Caki2 (cell line): ENCODE results near the gene CAVIN1. TPM values are rescaled to one million over a fixed set of nuclear protein-coding genes. Genes with fewer than 3 reads are reported as not detected.
A peak's percentile ranks its signal among the peaks of the same experiment; 100 is the strongest.
"Not testable (repeated sequence)": the region's sequence is repeated elsewhere in the genome, so short reads cannot be mapped to it uniquely, and the experiment has no call there.

ENCODE experiments used
- DNase-seq: peaks from one replicate; pipeline ENCODE4 v3.0.0-alpha.2; 2015; ENCODE audit warnings: low read depth
- in situ Hi-C: cut with HindIII; loops from 2 replicates; pipeline ENCODE4 v1.10.0; 2016; ENCODE audit warnings: low sequenced_read_pairs, low pct_unique_long_range_greater_than_20kb, mixed read lengths
- total RNA-seq: library from RNA; depleted of rRNA; stranded (reverse); fragments of >200 nt; shearing (Covaris generic); gene quantifications from 2 replicates; pipeline ENCODE4 v1.2.3, GENCODE V29; 2014; ENCODE audit warnings: low replicate concordance

The CAVIN1 gene
- total RNA-seq, 1 experiment from 2014 or later: 287 TPM

DNA sequence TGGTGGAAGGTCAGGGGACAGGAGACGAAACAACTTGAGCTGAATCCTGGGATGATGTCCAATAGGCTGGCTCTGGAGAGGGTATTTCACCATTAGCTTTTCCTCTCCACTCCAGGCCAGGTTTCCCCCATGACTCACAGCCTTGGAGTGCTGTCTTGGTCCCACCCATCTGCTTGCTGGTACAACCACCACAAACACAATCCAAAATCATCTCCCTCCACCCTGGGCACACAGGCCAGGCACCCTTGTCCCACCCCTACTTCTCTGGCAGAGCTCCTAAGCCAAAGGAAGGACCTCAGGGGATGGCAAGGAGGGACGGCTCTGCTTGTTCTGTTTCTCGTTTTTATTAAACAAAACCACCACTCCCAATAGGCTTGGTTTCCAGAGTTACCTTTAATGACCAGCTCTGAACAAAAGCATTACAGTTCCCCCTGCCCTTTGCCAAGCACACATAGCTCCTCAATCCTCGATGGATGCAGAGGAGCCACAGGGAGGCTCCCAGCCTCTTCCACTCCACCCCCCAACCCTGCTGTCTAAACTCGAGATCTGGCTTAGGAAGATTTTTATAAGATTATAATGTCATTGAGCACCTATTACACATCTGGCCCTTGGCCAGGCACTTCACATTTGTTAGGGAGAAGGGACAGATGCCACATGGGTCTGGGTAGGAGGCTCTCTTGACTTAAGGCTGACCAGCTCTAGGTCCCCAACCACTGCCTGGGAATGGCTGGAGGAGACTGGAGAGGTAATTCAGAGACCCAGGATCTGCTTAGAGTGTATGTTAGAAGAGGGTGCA lies 13.3 kb downstream of the CAVIN1 start:
- in situ Hi-C loops: no loop called here
- peak; percentile 71 for DNase-seq

DNA sequence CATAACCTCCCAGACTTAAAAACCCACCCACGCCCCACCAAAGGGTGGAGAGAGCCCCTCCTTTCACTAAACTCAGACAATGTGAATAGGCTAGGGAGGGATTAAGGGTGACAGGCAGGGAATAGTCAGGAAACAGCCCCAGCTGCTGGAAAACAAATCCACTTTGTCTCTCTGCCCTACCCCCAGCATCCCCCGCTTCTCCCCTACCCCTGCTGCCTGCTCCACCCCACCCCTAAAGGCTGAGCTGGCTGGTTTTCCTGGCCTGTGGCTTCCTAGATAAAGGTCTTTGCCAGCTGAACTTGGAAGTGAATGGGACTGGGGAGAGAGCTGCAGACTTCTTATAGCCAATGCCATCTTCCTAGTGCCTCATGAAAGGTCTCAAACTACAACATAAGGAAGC lies 15.0 kb downstream of the CAVIN1 start:
- in situ Hi-C loops: no loop called here
- DNase-seq: no peak

DNA sequence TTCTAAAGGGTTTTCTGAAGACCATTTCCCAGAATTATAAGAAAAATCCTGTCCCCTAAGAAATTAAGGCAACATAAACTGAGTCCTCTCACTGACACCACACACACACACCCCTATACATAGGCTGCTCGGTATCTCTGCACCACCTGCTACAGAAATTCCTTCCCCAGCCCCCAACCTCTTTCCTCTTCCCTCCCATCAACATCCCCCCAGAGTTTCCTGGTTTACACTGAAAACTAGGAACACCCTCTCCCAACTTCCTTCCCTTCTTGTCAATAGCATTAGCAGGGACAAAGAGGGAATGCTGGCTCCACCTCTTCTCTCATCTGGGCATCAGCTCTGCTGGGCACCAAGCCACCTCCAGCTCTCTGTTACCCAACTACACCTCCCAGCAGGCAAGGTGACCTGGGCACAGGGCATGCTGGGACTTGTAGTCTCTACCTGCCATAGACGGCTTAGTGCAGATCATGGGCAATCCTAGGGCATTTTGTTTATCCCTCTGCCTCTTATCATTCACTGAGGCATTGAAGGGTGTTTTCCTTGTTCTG lies 15.7 kb downstream of the CAVIN1 start:
- peak; percentile 70 for DNase-seq
- in situ Hi-C loops: no loop called here

DNA sequence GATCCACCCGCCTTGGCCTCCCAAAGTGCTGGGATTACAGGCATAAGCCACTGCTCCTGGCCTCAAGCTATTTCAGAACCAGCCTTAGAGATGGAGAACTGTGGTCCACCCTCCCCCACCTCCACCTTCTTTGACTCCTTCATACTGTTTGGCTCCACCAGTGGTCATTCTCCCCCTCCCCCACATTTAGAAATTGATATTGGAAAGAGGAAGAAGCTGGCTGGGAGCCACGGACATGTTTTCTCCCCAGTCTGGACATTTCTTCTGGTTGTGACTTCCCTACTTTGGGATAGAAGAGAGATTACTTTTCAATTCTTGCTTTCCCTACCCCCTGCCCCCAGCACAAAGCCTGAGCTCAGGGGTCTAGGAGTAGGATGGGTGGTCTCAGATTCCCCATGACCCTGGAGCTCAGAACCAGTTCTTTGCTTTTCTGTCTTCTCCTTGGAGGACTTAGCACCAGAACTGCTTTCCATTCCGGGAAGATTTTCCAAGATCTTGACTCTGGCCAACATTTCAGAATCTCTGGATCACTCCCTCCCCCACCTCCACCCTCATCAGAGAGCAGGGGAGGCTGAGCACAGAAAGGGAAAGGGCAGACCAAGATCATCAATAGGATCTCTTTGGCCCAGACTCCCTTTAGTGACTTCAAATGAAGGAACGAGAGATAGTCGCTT lies 16.3 kb downstream of the CAVIN1 start:
- DNase-seq: no peak
- in situ Hi-C loops: no loop called here

DNA sequence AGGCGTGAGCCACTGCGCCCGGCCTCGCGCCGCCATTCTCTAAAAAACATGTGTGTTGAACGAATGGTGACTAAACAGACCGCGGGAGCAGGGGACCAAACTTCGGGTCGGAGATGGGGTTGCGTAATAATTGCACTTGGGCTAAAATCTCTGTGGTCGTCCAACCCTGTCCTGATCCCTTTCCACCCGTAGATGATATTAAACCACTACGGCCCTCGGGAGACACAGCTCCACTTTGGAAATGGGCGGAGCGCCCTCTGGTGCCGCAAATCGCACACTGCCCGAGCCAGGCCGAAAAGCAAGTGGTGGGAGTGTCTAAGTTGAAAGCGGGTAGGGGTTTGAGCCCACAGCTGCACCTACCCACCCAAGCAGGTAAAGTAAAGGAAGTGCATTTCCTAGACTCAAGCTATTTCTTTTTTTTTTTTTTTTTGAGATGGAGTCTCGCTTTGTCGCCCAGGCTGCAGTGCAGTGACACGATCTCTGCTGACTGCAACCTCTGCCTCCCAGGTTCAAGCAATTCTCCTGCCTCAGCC lies 17.0 kb downstream of the CAVIN1 start:
- DNase-seq: peak; percentile 23
- in situ Hi-C loops: no loop called here

DNA sequence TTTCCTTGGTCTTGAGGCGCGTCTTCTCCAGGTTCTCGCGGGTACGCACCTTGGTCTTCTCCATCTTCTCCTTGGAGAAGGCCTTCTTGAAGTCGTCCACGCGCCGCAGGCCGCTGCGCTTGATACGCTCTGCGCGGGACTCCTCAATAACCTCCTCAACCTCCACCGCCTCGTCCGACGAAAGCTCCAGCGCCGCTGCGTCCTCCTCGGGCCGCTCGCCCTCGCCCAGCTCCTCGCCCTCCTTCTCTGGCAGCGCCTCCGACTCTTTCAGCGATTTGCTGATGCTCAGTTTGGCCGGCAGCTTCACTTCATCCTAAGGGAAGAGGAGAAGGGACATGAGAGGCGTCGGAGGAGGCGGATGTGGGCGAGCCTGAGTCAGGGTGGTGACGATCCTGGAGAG lies 18.0 kb downstream of the CAVIN1 start:
- in situ Hi-C loops: no loop called here

DNA sequence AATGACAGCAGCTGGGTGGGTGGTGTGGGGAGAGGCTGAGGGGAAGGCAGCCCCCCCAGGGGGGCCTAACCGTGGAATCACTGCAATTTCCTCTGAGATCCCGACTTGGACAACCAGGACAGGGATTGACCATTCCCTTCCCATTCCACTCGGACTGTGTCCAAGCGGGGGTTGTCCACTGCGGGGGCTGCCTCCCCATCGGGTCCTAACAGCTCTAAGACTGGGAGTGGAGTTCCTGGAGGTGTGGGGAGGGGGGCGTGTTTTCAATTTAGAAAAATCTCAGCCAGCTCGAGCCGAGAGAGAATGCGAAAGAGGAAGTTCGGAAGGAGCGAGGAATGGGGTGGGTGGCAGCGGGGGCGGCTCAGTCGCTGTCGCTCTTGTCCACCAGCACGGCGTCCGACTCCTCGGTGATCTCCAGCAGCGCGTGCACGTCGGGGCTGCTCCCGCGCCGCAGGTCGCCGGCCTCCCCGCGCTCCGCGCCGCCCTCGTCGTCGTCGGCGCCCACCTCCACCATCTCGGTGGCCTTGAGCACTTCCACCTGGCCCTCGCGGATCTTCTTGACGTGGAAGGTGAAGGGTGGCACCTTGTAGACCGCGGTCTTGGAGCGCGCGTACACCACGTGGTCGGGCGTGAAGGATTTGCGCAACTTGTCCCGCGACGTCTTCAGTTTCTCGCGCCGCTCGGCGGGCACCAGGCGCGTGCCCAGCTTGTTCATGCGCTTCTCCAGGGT lies 18.6 kb downstream of the CAVIN1 start:
- DNase-seq: no peak
- in situ Hi-C loops: no loop called here

More for the DNA sequence above, 18.0 kb downstream of the CAVIN1 start:
- no peak for DNase-seq

DNA sequence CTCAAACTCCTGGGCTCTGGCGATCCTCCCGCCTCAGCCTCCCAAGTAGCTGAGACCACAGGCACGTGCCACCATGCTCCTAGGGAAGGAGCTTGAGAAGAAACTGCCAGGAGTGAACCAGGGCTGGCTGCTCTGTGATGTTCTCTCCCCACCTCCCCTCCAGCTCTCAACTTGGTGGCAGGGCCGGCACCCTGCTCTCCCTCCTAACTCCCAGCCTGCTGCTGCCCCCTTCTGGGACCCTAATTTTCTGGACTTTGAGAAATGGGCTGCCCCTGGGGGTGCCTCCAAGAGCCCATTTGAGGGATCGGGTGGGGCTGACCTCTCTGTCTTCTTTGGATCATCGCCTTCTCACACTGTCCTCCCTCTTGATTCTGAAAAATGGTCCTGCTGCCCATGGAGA lies 19.9 kb downstream of the CAVIN1 start:
- no peak for DNase-seq
- in situ Hi-C loops: no loop called here

DNA sequence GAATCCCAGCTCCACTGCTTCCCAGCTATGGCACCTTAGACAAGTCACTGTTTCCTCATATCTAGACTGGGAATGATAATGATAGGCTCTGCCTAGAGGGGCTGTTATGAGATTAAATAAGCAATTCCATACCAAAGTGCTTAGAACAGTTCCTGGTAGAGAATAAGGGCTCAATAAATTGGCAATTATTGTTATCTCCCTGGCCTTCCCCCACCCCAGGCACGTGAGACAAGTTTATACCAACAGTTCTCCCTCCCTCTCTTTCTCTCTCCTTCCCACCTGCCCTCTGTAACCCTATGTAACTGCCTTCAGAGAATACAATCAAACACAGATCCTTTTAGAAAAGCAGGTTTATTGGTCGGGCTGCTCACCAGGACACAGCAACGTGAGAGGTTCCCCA lies 20.9 kb downstream of the CAVIN1 start:
- in situ Hi-C loops: no loop called here
- no peak for DNase-seq

DNA sequence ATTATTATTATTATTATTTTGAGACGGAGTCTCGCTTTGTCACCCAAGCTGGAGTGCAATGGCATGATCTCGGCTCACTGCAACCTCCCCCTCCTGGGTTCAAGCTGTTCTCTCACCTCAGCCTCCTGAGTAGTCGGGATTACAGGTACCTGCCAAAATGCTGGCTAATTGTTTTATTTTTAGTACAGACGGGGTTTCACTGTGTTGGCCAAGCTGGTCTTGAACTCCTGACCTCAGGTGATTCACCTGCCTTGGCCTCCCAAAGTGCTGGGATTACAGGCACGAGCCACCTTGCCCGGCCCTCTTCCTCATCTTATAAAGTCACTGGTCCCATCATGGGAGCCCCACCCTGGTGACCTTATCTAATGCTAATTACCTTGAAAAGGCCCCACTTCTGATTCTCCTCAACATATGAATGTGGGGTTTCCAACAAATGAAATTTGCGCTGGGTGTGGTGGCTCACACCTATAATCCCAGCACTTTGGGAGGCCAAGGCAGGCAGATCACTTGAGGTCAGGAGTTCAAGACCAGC lies 22.1 kb downstream of the CAVIN1 start:
- in situ Hi-C loops: not testable (repeated sequence)

DNA sequence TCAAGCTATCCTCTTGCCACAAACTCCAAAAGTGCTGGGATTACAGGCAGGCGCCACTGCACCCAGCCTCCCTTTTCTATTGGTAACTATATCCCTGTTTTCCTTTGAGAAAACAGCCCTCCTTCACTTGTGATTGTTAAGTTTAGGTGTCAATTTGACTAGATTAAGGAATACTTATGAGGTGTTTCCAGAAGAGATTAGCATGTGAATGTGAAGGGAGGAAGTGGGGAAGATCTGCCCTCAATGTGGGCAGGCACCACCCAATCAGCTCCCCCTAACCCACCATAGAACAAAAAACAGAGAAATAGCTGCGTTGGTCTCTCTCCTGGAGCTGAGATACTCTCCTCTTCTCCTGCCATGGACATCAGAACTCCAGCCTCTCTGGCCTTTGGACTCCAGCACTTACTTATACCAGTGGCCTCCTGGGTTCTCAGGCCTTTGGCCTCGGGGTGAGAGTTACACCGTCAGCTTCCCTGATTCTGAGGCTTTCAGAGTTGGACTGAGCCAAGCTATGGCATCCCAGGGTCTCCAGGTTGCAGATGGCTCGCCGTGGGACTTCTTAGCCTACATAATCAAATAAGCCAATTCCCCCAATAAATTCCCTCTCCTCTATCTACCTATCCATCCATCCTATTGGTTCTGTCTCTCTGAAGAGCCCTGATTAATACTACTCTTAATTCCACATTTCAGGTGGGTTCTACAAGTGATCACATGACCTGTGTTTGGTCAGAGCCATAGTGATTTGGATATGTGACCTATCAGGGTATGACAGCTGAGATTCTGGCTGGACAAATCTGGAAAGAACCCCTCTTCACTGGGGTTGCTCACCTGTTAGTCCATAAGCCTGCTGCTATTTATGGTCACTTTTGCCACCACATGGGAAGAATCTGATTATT lies 22.9 kb downstream of the CAVIN1 start:
- DNase-seq: no peak
- in situ Hi-C loops: no loop called here

More for the DNA sequence above, 22.1 kb downstream of the CAVIN1 start:
- DNase-seq: not testable (repeated sequence)

DNA sequence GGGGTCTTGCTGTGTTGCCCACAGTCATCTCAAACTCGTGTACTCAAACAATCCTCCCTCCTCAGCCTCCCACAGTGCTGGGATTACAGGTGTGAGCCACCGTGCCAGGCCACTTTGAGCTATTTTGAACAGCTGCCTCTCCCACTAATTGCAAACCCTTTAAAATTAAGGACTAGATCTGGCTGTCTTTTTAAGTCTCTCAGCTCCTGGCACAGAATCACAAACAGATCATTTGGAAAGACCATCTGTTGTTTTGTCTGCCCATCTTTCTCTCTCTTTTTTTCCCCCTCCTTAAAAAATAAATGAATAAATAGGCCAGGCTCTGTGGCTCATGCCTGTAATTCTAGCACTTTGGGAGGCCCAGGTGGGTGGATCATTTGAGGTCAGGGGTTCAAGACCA lies 23.9 kb downstream of the CAVIN1 start:
- in situ Hi-C loops: no loop called here
- DNase-seq: no peak

DNA sequence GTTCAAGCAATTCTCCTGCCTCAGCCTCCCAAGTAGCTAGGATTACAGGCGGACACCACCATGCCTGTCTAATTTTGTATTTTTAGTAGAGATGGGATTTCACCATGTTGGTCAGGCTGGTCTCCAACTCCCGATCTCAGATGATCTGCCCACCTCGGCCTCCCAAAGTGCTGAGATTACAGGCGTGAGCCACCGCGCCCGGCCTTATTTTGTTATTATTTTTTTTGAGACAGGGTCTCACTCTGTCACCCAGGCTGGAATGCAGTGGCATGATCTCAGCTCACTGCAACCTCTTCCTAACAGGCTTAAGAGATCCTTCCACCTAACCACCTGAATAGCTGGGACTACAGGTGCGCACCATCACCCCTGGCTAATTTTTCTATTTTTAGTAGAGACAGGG lies 27.5 kb downstream of the CAVIN1 start:
- DNase-seq, in situ Hi-C loops: not testable (repeated sequence)

DNA sequence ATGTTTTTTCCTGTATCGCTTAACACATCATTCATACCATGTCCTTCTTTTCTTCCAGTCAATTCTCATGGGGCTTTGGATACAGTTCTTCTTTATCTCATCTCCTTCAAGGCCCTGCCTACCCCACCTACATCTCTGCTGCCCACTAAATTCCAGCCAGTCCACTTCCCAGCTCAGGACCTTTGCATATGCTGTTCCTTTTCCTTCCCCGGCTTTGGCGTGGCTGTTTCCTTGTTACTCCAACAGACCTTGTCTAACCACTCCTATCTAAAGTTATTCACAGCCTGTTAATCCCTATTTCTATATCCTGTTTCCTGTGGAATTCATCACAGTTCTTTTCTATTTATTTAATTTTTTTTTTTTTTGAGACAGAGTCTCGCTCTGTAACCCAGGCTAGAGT lies 28.2 kb downstream of the CAVIN1 start:
- DNase-seq: no peak
- in situ Hi-C loops: no loop called here

DNA sequence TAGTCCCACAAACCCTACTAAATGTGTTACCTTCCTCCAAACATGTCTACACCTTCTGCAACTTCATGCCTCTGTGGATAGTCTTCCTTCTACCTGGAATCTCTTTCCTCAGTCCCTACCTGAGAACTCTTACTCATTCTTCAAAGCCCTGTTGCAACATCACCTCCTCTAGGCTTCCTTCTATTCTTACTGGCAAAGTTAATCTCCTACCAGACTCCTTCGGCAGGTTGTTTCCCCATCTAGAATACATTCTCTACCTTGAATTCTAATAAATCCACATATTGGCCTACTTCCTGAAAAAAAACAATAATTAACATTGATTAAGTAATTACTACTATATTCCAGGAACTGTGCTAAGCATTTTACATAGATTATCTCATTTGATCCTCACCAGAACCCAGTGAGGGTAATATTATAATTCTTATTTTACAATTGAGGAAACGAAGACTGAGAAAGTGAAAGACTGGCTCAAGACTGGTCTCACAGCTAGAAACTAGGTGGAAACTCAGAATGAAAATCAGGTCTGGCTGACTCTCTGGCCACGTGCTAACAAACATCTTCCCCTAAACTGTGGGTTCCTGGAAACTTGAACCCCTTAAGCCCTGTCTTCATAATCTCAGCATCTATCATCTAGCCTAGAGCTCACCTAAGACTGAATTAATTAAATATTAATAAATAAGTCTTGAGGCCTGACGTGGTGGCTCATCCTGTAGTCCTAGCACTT lies 30.2 kb downstream of the CAVIN1 start:
- DNase-seq: no peak
- in situ Hi-C loops: no loop called here

DNA sequence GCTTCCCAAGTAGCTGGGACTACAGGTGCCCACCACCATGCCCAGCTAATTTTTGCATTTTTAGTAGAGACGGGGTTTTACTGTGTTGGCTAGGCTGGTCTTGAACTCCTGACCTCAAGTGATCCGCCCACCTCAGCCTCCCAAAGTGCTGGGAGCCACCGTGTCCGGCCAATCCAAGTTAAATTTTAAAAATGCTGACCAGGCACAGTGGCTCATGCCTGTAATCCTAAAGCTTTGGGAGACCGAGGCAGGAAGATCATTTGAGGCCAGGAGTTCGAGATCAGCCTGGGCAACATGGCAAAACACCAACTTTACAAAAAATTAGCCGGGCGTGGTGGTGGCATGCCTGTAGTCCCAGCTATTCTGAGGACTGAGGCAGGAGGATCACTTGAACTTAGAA lies 31.6 kb downstream of the CAVIN1 start:
- in situ Hi-C loops, DNase-seq: not testable (repeated sequence)

DNA sequence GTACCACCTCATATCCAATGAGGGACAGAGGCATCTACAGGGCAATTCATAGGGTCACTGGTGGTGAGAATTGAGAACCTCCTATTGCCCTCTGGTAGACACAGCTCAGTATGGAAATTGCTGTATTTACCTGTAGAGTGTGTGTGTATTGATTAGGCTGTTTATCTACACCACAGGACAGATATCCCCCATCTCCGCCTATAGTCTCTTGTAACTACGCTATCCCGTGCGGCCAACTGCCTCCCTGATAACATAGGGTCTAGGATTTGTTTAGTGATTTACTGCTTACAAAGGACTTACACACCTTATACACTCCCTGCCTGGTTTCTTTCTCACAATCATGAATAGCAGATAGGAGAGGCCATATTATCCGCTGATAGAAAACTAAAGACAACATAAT lies 33.2 kb downstream of the CAVIN1 start:
- in situ Hi-C loops: no loop called here

More for the DNA sequence above, 33.2 kb downstream of the CAVIN1 start:
- no peak for DNase-seq
